GM21619 (cell line): ENCODE data around the gene GLE1.
"Not testable (repeated sequence)": the region's sequence is repeated elsewhere in the genome, so short reads cannot be mapped to it uniquely, and the experiment has no call there.

Experiments
- ATAC-seq: cut with Tn5 transposase; IDR thresholded peaks from one replicate; pipeline ENCODE4 v1.9.1; 2021; ENCODE audit not compliant: unreplicated experiment

Gene GLE1

DNA sequence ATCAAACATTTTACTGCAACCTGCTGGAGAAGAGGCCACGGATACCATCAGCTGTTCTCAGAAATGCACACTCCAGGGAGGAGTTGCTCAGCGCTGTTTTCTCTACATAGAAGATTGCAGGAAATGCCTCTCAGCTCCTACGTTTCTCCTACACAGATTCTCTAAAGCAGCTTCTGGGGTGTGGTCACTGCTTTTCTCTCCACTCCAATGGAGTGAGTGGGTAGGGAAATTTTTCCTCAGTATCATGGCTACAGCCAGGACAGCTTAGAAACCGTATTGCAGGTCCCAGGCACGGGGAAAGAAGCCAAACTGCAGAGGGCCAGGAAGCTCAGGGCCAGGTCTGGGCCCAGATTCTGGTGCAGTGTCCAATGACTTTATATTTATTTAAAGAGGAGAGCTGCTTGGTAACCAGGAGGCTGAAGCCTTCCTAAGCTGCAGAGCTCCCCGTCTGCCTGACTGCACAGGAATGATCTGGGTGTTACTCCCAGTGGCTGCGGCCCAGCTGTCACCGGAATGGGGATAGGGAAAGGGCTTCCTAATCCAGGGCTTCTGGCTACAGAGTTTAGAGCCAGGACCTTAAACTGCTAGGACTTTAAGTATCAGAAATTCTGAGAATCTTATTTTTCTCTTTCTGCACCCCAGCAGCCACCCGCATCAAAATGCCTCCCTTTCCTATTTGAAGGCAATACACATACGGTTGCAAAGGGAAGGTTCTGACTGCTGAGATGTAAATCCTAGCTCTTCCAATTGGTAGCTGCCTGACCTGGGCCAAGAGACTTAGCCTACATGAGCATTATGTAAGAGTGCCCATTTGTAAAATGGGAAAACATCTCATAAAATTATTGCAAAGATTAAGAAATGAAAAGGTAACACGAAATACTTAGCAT is 46.5 kb downstream of the GLE1 start:
- no peak for ATAC-seq

DNA sequence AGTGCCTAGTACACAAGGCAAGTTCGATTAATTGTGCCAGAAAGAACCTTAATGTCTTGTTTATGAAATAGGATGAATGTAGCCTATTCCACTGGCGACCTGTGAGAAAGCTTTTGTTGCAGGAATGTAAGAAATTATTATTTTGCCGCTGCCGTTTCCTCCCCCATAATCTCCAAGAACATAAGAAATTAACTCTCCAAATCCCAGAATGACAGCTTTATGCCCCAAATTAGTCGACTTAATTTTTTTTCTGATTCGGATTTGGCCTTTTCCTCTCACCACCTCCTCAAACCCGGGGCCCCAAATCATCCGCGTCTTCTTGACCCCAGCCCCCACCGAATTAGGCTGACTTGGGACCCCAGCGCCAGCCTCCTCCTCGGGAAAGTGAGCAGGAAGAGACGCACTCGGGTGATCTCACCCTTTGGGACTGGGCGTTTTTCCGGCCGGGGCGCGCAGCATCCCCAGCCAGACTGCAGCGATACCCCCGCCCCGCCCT is 47.2 kb downstream of the GLE1 start:
- no peak for ATAC-seq

DNA sequence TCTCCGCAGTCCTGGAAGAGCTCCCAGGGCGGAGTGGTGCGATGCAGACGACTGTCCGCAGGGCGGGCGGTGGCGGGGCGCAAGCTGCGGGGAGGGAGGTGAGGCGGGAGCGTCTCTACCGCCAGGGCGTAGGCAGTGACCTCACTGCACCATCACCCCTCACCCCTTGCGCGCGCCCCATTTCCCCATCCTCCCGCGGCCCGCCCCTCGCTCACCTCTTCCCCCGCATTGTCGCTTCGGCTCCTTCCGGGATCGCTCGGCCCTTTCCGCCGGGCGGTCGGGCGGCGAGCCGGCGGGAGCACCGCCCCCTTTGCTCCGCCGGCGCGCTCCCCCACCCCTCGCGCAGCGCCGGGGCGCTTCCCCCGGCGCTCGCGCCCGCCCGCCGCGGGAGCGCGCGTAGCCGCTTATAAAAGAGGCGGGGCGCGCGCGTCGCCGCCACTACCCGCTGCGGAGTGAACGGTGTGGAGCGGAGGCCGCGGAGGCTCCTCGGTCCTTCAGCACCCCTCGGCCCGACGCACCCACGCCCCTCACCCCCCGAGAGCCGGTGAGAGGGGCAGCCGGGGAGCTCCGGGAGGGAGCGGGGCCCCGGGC is 47.7 kb downstream of the GLE1 start, which contains the start of gene SPTAN1:
TSS of gene SPTAN1 (plus strand) at position 435 of the 591 bp plus-strand sequence. CDS start 14,154 bp downstream, outside the sequence.
- ATAC-seq, result peak; percentile 69

DNA sequence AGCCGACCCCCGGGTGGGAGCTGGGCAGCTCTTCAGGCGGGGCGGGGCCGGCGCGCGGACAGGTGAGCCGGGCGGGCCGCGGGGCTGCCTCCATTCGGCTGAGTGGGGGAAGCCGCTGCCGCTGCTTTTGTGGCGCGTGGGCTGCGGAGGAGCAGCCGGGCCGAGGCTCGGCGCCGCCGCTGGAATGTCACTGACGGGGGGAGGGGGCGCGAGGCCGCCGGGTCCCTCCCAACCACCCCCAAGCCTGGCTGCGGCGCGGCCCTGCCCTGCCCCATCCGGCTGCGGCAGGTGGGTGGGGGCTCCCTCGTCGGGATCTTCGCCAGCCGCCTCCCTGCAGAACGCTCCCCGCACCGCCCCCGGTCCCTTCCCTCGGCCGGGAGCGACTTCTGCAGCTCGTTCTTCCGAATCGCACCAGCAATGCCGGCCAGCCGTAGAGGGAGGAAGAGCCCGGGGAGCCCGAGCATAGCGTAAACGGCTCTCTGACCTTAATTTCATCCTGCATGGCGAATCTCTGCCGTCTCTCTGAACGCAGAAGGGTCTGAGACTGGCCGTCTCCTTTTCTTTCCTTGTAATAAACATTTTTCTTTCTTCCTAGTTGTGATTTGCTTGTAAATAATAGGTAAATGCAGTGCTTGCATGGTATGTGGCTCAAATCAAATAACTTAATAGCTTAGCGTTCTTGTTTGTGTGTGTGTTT is 48.4 kb downstream of the GLE1 start:
- peak; percentile 27 for ATAC-seq

DNA sequence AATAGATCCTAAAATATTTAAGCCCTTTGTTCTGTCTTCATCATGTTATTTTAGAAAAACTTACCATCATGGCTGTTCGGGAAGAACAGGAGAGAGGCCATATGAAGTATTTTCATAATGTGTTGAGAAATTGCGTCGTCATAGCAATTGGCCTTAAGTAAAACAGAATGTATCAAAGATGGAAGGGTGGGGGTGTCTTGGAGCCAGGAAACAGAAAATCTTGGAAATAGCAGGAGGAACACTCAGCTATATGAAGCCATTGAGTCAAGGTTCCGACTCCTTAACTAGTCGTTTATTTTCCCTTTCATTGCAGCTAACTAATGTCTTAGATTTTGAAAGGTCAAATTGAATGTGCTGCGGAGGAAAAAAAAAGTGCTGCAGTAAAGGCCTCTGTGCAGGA is 49.2 kb downstream of the GLE1 start:
- ATAC-seq, result no peak

DNA sequence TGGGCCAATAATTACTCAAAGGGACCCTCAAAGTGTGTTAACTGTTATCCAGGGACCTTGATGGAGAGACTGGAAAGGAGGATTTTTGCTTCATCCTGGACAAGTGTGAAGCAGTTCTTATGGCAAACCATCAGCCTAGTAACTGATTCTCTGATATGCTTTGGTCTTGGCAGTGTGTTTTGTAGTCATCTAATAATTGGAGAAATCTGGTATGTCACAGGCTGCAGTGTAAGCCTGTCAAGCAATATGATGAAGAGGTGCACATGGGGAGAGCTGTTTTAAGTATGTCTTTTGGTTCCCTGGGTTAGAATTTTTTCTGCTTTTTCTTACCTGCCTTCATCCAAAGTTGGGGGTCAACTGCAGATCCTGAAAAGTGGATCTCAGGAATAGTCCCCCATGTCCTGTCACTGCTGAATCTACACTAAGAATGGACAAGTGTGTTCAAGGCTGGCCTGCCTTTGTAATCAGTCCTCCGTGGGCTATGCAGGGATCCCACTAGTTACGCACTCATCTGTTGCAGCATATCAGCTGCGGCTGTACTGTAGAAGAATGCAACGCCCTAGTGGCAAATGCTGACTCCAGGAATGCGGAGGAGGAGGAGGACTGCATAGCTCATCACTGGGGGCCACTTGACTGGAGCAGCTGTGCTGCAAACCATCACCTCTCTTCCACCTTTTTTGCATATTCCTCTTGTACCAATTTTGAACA is 49.8 kb downstream of the GLE1 start:
- ATAC-seq, result no peak

DNA sequence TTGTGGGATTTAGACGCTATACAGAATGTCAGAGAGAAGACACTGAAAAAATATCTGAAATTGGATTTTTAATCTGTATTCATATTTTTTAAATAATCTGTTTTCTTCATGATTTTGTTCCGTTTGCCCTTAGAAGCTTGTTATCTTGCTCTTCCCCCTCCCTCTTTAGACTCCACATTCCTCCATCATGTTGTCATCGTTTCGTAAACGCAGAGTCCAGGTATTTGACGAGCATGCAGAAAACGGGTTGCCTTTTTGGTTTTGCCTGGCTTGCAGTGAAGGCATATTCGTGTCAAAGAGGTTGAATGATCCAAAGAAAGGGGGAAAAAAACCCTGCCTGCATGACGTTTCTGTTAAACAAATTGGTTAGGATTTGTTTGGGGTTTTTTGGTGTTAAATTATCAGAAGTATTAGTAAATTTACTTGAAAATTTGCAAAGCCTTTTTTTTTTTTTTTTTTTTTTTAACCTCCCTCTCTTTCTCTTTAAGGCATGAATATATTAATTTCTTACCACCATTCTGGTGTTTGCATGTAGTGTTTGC is 50.7 kb downstream of the GLE1 start:
- no peak for ATAC-seq

DNA sequence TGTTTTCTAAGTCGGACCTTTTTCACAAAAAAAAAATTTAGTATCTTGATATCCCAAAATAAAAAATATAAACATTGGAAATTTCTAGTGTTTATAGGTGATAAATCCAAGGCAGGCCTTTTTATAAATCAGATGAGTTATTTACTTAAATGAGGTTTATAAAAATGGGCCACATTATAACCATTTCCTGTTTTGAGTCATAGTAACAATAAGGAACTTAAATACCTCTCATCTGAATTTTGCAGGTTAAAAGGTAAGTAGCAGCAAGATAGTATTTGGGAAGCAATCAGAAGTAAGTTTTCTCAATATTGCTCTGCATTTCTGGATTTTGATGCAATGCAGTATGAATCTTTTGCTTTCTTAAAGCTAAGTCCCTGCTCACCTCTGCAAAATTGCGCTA is 51.8 kb downstream of the GLE1 start:
- no peak for ATAC-seq

DNA sequence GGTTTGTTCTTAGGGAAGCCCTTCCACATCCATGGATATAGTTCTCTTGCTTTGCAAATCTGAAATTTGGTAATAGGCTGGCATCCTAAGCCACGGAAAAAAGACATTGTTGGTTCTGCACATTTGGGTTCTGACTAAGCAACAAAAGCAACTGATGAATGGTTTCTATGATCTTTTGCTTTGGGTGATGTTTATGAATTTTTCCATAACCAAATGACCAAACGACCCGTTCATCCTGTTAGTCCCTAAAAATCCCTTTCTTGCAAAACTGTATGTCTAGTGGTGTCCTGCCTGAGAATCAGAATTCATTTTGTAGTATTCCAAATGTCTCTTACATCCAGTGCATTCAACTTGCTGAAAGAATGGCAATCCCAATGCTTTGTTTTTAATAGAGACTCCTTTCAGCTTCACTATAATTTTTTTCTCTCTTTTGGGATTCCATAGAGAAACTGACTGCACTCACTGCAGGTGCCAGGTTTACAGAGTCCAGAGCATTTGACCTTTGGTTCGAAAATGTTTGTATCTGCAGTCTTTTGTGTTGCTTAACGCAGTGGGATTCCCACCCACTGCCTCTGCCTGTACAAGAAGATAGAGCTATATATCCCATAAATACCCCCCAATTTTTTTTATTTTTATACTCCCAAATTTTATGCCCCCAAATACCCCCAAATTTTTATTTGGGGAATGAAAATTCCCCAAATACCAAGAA is 52.6 kb downstream of the GLE1 start:
- no peak for ATAC-seq

DNA sequence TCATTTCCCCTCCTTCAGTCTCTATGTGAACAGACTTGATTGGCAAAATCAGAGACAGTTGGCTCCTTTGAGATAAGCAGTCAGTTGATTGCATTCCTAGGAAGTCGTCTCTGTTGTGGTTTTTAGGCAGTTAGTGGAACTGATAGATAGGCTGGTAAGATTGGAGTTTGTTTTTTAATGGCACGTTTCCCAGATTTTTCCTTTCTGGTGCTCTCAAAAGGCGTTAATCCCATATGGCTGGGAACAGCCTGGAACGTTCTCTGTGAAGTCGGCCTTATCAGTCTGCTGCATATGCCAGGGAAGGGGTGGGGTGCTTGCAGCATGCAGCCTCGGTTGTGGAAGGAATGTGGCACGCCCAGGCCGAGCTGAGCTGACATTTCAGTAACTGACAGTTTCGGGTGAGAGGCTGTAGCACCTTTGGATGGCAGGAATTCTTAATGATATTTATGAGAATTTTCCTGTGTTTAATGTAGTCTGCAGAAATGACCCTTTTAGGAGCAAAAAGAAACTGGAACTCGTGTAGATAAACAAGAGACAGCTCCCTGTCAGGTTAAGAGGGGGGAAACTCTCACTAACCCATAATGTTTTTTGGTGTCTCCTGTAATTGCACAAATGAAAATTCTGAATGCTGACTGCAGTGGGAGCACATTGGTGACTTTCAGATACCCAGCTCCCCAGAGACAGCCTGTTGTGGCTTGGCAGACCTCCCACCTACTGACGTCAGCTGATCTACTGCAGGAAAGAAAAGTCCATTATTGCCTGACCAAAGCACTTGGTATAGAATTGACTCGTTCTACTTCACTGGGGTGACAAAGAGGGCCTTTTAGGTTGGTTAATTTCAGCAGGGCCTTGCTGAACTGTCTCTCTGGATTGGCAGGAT is 54.2 kb downstream of the GLE1 start:
- peak; percentile 71 for ATAC-seq

DNA sequence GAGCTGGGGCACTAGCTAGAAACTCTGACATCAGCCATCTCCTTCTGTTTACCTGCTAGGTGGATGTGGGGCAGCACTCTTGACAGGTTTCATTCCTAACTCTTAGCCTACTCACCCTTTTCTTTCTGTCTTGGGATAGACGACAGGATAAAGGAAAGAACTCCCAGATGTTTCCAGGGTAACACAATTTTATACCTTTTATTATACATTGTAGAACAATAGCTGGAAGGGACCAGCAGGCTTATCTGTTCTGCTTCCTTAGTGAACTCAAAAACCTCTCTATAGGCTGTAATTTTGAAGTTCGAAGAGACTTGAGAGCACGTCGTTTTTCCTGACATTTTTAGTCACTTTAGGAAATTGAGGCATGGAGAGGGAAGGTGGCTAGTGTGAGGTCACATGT is 61.1 kb downstream of the GLE1 start:
- ATAC-seq, result no peak

DNA sequence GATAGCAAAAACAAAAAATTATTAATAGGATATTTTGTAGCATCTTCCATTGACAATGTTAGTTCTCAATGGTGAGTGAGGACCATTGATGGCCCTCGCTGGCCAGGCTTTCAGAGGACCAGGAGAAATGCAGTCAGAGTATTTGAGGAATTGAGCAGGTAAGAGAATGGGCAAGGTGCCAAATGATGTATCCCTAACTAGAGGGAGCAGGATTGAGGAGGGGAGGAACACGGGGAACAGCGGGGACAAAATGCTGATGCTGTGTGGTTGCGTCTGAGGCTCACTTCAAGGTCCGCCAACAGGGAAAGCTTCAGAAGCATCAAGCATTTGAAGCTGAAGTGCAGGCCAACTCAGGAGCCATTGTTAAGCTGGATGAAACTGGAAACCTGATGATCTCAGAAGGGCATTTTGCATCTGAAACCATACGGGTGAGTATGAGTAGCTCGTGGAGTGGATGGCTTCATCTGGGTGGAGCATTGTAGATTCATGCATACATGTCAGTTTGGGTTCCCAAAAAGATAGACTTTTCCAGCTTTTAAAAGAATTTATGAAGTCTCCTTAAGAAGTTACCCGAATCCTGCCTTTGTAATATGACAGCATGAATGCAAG is 64.1 kb downstream of the GLE1 start:
- ATAC-seq, result no peak

DNA sequence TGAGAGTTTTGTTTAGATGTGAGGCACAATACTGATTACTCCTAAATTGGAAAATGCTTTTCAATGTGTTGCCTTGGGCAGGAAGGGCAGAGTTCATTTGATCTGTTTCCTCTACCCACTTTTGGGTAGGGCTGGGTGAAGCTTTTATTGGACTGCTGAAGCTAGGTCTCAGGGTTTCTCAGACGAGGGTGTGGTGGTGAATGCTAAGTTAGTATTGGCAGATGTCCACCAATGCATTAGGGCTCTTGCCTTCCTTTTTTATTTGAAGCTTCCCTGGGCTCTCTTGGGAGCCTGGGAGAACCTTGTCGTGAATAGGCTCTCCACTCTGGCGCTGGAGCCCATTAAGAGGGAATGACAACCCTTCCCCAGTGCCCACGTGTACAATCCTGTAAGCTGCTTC is 71.0 kb downstream of the GLE1 start:
- no peak for ATAC-seq

DNA sequence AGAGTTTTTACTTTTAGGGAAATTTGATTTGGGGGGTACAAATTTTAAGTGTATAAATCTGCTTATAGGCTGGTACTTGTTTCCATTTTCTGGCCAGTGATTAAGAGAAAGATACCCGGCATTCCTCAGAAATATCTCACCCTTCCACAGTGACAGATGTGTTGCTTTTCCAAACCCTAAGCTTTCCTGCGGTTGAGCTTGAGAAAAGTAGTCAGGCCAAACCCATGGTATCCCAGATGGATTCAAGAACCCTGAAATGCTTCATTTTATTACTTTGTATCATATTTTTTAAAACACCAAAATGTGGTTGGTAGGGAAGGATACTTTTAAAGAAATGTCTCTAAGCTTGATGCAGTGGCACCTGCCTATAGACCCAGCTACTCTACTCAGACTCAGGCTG is 71.4 kb downstream of the GLE1 start:
- no peak for ATAC-seq

DNA sequence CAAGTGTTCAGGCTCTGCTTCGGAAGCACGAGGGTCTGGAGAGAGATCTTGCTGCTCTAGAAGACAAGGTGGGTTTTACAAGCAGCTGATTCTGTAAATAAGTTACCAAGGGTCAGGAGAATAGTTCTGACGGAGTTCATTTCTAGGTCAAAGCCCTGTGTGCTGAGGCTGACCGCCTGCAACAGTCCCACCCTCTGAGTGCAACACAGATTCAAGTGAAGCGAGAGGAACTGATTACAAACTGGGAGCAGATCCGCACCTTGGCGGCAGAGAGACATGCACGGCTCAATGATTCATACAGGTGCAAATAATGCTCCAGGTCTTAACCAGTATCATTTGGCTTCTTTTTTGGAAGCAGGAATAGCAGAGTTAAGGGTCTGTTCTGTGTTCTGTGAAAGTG is 72.7 kb downstream of the GLE1 start:
- ATAC-seq, result no peak

DNA sequence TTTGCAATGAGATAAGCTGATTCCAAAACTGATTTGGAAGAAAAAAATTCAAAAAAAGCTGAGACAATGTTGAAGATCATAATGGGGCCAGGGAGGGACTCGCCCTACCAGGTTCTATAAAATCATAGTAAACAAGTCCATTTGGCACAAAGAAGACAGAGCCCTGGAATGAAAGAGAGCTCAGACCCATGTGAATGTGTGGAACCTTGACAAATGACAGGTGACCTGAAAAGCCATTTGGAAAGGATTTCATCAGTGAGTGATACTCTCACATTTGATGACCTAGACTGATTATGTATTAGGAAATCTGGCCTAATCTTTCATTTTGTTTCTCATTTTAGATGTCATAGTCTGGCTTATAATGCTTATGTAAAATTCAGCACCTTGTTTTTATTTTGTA is 74.7 kb downstream of the GLE1 start:
- ATAC-seq, result no peak

DNA sequence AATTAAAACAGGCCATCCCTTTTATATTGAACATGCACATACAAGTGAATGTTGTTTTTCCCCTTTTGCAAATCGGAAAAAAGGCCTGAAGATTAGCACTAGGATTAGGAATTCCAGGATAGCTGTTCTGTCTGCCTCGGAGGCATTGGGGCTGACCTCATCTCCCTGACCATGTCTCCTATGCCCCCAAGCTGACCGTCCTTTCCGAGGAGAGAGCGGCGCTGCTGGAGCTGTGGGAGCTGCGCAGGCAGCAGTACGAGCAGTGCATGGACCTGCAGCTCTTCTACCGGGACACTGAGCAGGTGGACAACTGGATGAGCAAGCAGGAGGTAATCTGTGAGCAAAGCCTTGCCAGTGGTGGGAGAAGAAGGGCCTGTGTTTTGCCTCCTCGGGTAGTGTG is 76.2 kb downstream of the GLE1 start:
- ATAC-seq, result no peak

DNA sequence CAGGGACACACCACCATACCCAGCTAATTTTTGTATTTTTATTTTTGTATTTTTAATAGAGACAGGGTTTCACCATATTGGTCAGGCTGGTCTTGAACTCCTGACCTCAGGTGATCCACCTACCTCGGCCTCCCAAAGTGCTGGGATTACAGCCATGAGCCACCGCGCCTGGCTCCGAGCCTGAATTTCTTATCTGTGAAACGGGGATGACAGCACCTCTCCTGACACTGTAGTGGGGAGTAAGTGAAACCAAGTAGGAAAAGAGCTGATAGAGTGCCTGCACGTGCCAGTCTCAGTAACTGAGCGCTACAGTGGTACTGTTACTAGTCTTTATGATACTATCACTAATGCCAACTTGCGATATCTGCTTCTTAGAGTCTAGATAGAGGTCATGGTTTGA is 80.6 kb downstream of the GLE1 start:
- ATAC-seq, result not testable (repeated sequence)

DNA sequence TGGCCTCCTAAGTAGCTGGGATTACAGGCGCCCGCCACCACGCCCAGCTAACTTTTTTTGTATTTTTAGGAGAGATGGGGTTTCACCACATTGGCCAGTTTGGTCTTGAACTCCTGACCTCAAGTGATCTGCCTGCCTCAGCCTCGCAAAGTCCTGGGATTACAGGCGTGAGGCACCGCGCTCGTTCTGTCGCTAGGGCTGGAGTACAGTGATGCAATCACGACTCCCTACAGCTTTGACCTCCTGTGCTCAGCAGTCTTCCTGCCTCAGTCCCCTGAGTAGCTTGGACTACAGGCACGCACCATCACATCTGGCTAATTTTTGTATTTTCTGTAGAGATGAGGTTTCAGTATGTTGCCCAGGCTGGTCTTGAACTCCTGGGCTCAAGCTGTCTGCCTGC is 82.4 kb downstream of the GLE1 start:
- not testable (repeated sequence) for ATAC-seq
